GM19099 (cell line): ENCODE results near the gene CCL25.

Experiments used
- POLR2A ChIP-seq: IDR thresholded peaks from 3 replicates; pipeline ENCODE4 v1.6.1; 2011; ENCODE audit warnings: low read depth; ENCODE audit not compliant: insufficient read length; ENCODE audit errors: extremely low read depth

Gene CCL25

DNA sequence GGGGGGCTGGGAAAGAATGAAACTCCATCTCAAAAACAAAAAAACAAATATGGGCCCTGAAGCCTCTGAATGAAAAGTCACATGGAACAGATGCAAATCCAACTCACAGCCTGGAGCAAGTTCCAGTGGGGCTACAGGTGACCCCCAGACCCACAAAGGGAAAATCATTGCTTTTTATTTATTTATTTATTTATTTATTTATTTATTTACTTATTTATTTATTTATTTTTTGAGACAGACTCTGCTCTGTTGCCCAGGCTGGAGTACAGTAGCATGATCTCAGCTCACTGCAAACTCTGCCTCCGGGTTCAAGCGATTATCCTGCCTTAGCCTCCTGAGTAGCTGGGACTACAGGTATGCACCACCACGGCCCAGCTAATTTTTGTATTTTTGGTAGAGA is 13.3 kb upstream of the CCL25 start:
- TF ChIP-seq POLR2A, result no peak

DNA sequence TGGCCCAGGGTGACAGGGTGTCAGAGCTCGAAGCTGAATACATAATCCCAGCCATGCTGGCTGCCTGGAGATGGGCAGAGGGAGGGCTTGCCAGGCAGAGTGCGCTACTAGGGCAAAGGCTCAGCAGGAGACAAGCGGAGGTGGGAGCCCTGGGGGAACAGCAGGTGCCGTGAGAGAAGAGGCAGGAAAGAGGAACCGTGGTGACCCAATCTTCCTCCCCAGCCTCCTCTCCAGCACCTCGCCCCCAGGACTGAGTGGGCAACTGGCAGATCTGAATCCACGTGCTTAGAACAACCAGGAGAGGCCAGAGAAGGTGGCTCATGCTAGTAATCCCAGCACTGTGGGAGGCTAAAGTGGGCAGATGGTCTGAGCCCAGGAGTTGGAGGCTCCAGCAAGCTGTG is 11.0 kb upstream of the CCL25 start:
- no peak for TF ChIP-seq POLR2A

DNA sequence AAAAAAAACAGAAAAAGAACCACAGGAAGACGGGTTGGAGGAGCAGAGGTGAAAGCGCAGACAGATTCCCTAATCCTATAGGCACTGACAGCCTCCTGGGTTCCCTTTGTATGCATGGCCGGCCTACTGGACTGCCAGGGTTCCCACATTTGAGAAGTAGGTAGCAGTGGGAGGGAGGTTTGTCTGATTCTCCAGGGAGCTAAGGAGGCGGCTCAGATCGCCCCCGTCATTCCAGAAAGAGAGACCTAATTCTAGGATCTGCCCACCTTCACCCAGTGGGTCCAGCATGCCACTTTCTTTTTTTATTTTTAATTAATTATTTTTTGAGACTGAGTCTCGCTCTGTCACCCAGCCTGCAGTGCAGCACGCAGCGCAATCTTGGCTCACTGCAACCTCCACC is 9.7 kb upstream of the CCL25 start:
- no peak for TF ChIP-seq POLR2A

DNA sequence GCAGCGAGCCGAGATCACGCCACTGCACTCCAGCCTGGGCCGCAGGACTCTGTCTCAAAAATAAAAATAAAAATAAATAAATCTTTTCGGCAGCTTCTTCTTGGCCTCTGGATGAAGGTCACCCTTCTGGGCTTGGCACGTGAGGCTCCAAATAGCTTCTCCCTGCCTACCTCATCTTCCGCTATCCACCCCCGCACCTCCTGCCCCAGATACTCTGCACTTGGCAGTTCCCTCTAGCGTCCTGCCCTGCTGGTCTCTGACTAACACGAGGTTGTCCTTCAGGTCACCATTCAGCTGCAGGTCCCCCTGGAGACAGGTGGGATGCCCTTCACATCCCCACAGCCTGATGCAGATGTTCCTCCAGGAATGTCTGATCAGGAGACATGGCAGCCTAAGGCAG is 8.5 kb upstream of the CCL25 start:
- TF ChIP-seq POLR2A, result no peak

DNA sequence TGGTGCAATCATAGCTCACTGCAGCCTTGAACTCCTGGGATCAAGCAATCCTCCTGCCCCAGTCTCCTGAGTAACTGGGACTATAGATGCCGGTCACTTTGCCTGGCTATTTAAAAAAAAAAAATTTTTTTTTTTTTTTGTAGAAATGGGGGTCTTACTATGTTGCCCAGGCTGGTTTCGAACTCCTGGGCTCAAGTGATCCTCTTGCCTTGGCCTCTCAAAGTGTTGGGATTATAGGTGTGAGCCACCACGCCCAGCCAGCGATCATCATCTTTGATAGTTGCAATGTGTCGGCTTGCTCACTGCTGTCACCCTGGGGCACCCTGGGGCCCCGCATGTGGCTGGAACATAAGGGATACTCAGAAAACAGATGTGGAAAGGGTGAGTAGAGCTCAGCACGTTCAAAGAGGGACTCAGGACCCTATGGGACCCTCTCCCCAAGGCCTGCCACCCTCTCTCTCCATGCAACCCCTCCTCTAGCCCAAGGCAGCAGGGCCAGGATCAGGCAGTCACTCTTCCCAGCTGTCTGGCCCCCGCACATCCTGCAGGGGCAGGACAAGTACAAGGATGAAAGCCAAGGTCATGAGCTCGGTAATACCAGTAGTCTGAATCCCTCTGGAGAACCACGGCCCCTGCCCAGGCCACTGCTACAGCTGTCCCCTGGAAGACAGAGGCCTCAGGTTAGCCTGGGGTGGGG is 6.5 kb upstream of the CCL25 start:
- TF ChIP-seq POLR2A, result no peak

DNA sequence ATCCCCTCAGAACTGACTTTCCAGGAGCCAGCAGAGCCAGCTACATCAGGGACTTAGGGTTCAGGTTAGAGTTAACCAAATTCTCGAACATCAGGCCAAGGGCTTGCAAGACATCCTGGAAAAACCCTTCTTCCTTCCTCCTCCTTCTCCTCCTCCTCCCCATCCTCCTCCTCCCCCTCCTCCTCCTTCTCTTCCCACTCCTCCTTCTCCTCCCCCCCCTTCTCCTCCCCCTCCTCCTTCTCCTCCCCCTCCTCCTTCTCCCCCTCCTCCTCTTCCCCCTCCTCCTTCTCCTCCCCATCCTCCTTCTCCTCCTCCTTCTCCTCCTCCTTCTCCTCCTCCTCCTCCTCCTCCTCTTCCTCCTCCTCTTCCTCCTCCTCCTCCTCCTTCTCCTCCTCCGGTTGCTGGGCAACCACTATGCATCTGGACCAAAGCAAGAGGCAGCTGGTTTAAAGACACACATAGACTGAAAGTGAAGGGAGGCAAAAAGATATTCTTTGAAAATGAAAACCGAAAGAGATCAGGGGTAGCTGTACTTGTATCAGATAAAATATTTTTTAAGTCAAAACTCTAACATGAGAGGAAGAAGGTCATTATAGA is 5.9 kb upstream of the CCL25 start:
- TF ChIP-seq POLR2A, result no peak

DNA sequence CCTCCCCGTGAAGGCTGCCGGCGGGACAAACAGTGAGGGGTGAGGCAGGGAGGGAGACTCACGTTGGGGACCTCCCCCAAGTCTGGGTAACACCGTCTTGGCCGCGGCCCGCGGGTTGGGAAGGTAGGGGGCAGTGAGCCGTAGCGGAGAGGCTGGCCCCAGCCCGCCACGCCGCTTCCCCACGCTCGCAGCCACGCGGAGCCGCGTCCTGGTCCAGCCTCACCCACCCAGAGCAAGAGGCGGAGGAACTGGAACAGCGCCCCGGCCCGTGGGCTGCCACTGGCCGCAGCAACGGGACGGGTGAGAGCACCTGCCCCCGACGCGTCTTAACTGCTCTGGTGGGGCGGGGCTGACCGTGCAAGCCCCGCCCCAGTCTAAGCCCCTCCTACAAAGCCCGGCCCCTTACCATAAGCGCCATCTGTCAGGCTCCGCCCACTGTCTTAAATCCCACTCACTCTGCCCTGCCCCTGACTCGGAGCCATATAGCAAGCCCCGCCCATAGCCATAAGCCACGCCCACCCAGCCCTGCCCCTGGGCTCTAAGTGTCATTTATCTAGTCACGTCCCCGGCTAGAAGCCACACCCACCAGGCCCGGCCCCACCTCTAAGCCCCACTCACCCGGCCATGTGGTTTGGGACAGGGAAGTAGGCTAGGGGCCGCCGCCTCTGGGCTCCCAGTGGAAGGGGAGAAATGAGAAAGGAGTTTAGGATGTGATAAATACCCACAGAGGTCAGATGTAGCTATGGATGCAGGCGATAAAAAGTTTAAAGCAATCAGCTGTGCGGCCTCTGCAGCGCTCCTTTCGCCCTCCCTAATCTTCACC is 2.1 kb upstream of the CCL25 start:
- TF ChIP-seq POLR2A, result peak; percentile 65

DNA sequence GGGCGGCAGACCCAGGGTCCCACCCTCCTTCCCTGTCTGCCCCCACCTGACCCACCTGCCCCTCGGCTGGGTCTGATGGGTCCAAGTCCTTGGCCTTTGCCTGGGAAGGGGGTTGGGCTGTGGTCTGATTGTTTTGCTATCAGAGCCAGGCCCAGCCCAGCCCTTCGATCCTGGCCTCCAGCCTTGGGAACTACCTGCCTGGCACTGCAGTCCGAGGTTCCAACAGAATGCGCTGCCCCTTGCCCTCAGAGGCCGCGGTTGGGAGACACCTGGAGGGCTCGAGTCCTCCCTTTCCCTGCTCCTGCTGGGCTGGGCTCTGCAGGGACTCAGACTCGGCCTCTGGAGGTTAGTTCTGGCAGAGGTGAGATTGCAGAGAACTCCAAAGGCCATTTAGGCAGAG is 1.6 kb downstream of the CCL25 start:
- TF ChIP-seq POLR2A, result no peak

DNA sequence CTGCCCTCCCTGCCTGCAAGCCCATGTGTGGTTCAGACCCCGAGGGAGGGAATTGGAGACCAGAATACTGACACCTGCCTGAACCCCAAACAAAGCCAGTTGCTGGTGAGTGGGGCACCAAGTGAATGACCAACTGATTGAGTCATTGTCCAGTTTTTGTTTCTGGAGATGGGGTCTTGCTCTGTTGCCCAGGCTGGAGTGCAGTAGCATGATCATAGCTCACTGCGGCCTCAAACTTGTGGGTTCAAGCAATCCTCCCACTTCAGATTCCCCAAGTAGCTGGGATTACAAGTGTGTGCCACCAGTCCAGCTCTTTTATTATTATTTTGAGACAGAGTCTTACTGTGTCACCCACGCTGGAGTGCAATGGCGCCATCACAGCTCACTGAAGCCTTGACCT is 4.0 kb downstream of the CCL25 start:
- no peak for TF ChIP-seq POLR2A

DNA sequence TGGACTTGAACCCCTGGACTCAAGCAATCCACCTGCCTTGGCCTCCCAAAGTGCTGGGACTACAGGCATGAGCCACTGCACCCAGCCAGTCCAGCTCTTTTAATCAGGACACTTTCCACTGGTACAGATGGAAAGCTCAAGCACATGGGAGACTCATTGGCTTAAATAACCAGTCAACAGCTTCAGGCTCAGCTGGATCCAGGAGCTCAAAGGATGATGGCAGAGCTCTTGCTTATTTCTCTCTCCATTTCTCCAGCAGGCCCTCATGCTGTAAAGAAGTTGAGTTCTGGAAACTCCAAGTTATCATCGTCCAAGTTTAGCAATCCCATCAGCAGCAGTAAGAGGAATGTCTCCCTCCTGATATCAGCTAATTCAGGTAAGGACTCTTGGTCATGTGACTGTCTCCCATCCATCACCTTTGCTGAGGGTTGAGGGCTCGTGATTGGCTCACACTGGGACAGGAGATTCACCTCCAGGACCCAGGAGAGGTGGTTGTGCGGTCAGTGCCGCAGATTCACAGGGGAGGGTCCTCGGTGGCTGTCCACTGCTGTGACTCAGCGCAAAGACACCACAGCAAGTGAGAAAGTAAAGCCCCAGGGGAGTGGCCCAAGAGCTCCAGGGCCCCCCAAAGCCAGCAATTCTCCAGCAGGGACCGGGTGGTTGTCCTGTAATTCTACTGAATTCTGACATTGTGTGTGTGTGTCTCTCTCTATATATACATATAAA is 5.1 kb downstream of the CCL25 start:
- no peak for TF ChIP-seq POLR2A

DNA sequence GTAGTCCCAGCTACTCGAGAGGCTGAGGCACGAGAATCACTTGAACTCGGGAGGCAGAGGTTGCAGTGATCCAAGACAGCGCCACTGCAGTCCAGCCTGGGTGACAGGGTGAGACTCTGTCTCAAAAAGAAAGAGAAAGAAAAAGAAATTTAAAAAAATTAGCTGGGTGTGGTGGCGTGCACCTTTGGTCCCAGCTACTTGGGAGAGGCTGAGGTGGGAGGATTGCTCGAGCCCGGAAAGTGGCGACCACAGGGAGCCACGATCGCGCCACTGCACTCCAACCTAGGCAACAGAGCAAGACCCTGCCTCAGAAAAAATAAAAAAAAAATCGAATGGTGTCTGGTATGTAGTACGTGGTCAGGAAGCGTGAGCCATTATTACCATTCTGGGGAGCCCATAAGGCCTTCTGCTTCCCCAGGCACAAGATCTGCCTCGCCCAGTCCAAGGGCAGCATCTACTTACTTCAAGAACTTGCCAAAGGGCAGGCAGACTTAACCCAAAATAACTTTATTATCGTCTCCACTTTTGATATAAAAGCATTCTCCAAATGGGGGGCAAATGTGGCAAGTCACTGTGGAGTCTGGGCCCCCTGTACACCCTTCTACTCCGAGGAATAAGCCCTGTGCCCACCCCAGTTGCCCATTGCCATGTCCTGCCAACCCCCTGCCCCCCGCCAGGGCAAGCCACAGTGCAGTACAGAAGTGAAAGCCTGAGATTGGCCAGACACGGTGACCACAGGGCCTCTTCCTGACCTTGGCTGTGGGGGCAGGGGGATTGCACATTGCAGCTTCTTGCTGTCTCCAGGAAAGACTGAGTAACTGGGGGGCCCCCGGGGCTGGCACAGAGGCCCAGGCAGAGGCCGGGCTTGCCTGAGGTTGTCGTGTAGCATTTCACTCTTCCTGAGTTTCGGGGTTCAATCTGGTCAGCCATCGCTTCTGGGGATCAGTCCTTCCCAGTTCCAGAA is 12.6 kb downstream of the CCL25 start:
- no peak for TF ChIP-seq POLR2A

DNA sequence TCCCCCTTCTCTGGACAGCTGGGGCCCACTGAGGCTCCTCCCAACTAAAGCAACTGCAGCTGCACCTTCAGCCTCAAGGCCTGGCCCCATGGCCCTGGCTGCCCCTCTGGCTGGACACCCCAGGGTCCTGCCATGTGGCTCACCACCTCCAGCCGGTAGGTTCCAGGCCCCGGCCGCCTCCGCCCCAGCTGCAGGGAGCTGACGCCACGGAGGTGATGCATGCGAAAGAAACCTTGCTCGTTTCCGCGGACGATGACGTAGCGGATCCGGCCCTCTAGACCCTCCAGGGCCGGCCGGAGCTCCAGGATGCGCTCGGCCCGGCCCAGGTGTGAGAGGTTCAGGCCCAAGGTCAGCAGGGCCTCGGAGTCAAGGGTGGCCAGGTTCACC is 13.3 kb downstream of the CCL25 start:
- no peak for TF ChIP-seq POLR2A

DNA sequence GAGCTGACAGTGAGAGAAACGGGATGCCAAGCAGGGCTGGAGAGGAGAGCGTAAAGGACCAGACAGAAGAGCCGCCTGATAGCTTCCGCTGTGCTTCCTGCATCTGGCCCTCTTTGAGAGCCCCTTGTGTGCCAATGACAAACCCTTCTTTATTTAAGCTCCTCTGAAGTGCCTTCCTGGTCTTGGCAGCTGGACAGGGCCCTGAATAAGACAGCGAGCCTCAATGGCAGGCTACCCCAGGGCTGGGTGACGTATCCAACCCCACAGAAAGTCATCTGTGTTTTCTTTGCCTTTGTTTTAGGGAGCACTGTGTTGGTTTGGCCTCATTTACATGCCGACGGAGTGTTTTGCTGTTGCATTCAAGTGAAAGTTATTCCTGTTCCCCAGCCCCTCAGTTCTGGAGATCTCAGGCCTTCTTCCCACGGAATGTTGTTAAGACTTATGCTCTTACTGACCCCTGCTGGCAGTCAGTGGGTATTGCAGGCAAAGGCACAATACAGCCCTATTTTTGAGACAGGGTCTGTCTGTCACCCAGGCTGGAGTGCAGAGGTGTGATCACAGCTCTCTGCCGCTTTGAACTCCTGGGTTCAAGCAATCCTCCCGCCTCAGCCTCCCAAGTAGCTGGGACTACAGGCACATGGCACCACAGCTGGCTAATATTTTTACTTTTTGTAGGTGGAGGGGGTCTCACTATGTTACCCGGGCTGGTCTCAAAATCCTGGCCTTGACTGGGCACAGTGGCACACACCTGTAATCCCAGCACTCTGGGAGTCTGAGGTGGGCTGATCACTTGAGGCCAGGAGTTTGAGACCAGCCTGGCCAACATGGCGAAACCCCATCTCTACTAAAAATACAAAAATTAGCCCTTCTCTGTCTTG is 16.8 kb downstream of the CCL25 start:
- no peak for TF ChIP-seq POLR2A
